IMR-90 (cell line): Measurements from ENCODE around the gene CLEC16A. TPM values are rescaled to one million over a fixed set of nuclear protein-coding genes. Genes with fewer than 3 reads are reported as not detected.

ENCODE experiments used
- ATAC-seq: fragments of 200-7000 bp; cut with Tn5 transposase; 2 replicates; pipeline ENCODE4 v1.9.1; 2020; ENCODE audit warnings: low read depth, mild to moderate bottlenecking, moderate library complexity
- BruUV-seq: library from RNA; stranded (reverse); fragments of 400-500 nt; replicated peaks from 2 replicates; lab custom pipeline; 2021; lab: Mats Ljungman, UMichigan
- CTCF ChIA-PET: fragments of 300-600 bp; formaldehyde crosslinking; extraction: SDS; loops from one replicate; lab custom pipeline; 2021; ENCODE audit warnings: antibody characterized with exemption; lab: Yijun Ruan, JAX
- POLR2A ChIA-PET: fragments of 300-600 bp; sonication (Branson Sonifier 250); formaldehyde crosslinking; loops from one replicate; lab custom pipeline; 2022; ENCODE audit warnings: antibody characterized with exemption; ENCODE audit not compliant: unreplicated experiment; lab: Charles Lee
- DNase-seq: peaks from one replicate; pipeline ENCODE4 v3.0.0; 2013
- H2AFZ ChIP-seq: replicated peaks from 2 replicates; pipeline ENCODE3; 2013; ENCODE audit warnings: low read length, mild to moderate bottlenecking; ENCODE audit not compliant: poor library complexity
- H2AK5ac ChIP-seq: 2 replicates; pipeline ENCODE4 v1.6.1; 2013; ENCODE audit warnings: low read depth, low read length, inconsistent platforms
- H2AK9ac ChIP-seq: replicated peaks from 2 replicates; pipeline ENCODE3; 2013; ENCODE audit warnings: mild to moderate bottlenecking, low read depth, low read length, moderate library complexity; ENCODE audit not compliant: poor library complexity
- H2BK120ac ChIP-seq: 2 replicates; pipeline ENCODE4 v1.6.1; 2013; ENCODE audit warnings: low read depth, low read length, inconsistent platforms
- H2BK15ac ChIP-seq: 3 replicates; pipeline ENCODE4 v1.6.1; 2013; ENCODE audit warnings: low read depth, low read length, inconsistent platforms
- H2BK20ac ChIP-seq: 2 replicates; pipeline ENCODE4 v1.6.1; 2013; ENCODE audit warnings: low read depth, mild to moderate bottlenecking, inconsistent platforms, low read length, moderate library complexity
- H2BK5ac ChIP-seq: 2 replicates; pipeline ENCODE4 v1.6.1; 2013; ENCODE audit warnings: mild to moderate bottlenecking, low read depth, low read length, inconsistent platforms; ENCODE audit not compliant: poor library complexity, severe bottlenecking
- H3K14ac ChIP-seq: replicated peaks from 2 replicates; pipeline ENCODE4 v1.6.1; 2013; ENCODE audit warnings: low read depth, low read length, inconsistent platforms
- H3K18ac ChIP-seq: 2 replicates; pipeline ENCODE4 v1.6.1; 2013; ENCODE audit warnings: low read depth, low read length, control low read depth
- H3K23ac ChIP-seq: 2 replicates; pipeline ENCODE4 v1.6.1; 2013; ENCODE audit warnings: low read depth, low read length, inconsistent platforms
- H3K27ac ChIP-seq: 2 replicates; pipeline ENCODE4 v1.5.1; 2013; ENCODE audit warnings: mild to moderate bottlenecking, control low read depth, low read length; ENCODE audit not compliant: insufficient read depth
- H3K27me3 ChIP-seq: 2 replicates; pipeline ENCODE4 v1.6.1; 2013; ENCODE audit warnings: low read length; ENCODE audit not compliant: control insufficient read depth, insufficient read depth
- H3K36me3 ChIP-seq: 2 replicates; pipeline ENCODE4 v1.6.1; 2013; ENCODE audit warnings: low read length, mixed read lengths; ENCODE audit not compliant: control insufficient read depth, insufficient read depth
- H3K4ac ChIP-seq: 2 replicates; pipeline ENCODE4 v1.6.1; 2013; ENCODE audit warnings: low read depth, low read length, inconsistent platforms
- H3K4me1 ChIP-seq: 2 replicates; pipeline ENCODE4 v1.6.1; 2013; ENCODE audit warnings: low read length, mixed read lengths; ENCODE audit not compliant: control insufficient read depth, insufficient read depth
- H3K4me2 ChIP-seq: 2 replicates; pipeline ENCODE4 v1.6.1; 2013; ENCODE audit warnings: low read depth, mild to moderate bottlenecking, control low read depth, low read length, moderate library complexity
- H3K4me3 ChIP-seq: 2 replicates; pipeline ENCODE4 v1.5.1; 2013; ENCODE audit warnings: low read depth, mild to moderate bottlenecking, control low read depth, low read length, moderate library complexity; ENCODE audit not compliant: insufficient read depth
- H3K56ac ChIP-seq: 2 replicates; pipeline ENCODE4 v1.6.1; 2013; ENCODE audit warnings: low read length, inconsistent platforms; ENCODE audit not compliant: insufficient read depth; ENCODE audit errors: extremely low read depth
- H3K79me1 ChIP-seq, 2 experiments: 2 replicates each; pipeline ENCODE4 v1.6.1; 2013; ENCODE audit warnings: low read length in 2 of 2, inconsistent platforms in 1 of 2, low read depth in 1 of 2
- H3K9ac ChIP-seq: 2 replicates; pipeline ENCODE4 v1.6.1; 2013; ENCODE audit warnings: low read depth, low read length, control low read depth
- H3K9me1 ChIP-seq: 2 replicates; pipeline ENCODE4 v1.6.1; 2013; ENCODE audit warnings: low read length, inconsistent platforms; ENCODE audit not compliant: insufficient read depth
- H3K9me3 ChIP-seq: 2 replicates; pipeline ENCODE4 v1.6.1; 2013; ENCODE audit warnings: low read length; ENCODE audit not compliant: control insufficient read depth, insufficient read depth
- H4K20me1 ChIP-seq: 2 replicates; pipeline ENCODE4 v1.6.1; 2013; ENCODE audit warnings: low read length, inconsistent platforms; ENCODE audit not compliant: insufficient read depth
- H4K5ac ChIP-seq: 2 replicates; pipeline ENCODE4 v1.6.1; 2013; ENCODE audit warnings: mild to moderate bottlenecking, low read depth, low read length, control low read depth
- H4K8ac ChIP-seq, 2 experiments: 2 replicates each; pipeline ENCODE4 v1.6.1; 2013; ENCODE audit warnings: low read depth in 2 of 2, low read length in 2 of 2, control low read depth in 1 of 2, inconsistent platforms in 1 of 2
- H4K91ac ChIP-seq: 2 replicates; pipeline ENCODE4 v1.6.1; 2013; ENCODE audit warnings: low read depth, low read length, inconsistent platforms; ENCODE audit not compliant: insufficient read depth
- BHLHE40 ChIP-seq: fragments of 150-350 bp; IDR thresholded peaks from 2 replicates; pipeline ENCODE4 v1.6.1; 2016; ENCODE audit warnings: mild to moderate bottlenecking, low read depth, low read length
- CEBPB ChIP-seq: IDR thresholded peaks from 2 replicates; pipeline ENCODE4 v1.6.1; 2012; ENCODE audit warnings: low read depth, low read length, improper control_type of control experiment
- CHD1 ChIP-seq: IDR thresholded peaks from 2 replicates; pipeline ENCODE4 v1.6.1; 2012; ENCODE audit warnings: low read depth, low read length, improper control_type of control experiment
- CTCF ChIP-seq: conservative IDR thresholded peaks from 2 replicates; pipeline ENCODE4 v1.5.1; 2012; ENCODE audit warnings: mild to moderate bottlenecking, low read depth, low read length, improper control_type of control experiment
- FOS ChIP-seq: fragments of 150-350 bp; IDR thresholded peaks from 2 replicates; pipeline ENCODE4 v1.6.1; 2016; ENCODE audit warnings: low read depth, low read length
- MAFK ChIP-seq: IDR thresholded peaks from 2 replicates; pipeline ENCODE4 v1.6.1; 2012; ENCODE audit warnings: low read depth, low read length, improper control_type of control experiment
- MAZ ChIP-seq: IDR thresholded peaks from 2 replicates; pipeline ENCODE4 v1.6.1; 2012; ENCODE audit warnings: low read depth, mild to moderate bottlenecking, low read length, improper control_type of control experiment, moderate library complexity, borderline replicate concordance
- MXI1 ChIP-seq: IDR thresholded peaks from 2 replicates; pipeline ENCODE4 v1.6.1; 2012; ENCODE audit warnings: low read depth, mild to moderate bottlenecking, low read length, moderate library complexity, borderline replicate concordance
- NFE2L2 ChIP-seq: fragments of 150-350 bp; IDR thresholded peaks from 2 replicates; pipeline ENCODE4 v1.6.1; 2016; ENCODE audit warnings: low read depth, mild to moderate bottlenecking, low read length
- POLR2A ChIP-seq: IDR thresholded peaks from 2 replicates; pipeline ENCODE4 v1.6.1; 2012; ENCODE audit warnings: mild to moderate bottlenecking, low read depth, low read length
- RAD21 ChIP-seq: IDR thresholded peaks from 2 replicates; pipeline ENCODE4 v1.6.1; 2012; ENCODE audit warnings: low read length, improper control_type of control experiment
- RCOR1 ChIP-seq: IDR thresholded peaks from 2 replicates; pipeline ENCODE4 v1.6.1; 2012; ENCODE audit warnings: mild to moderate bottlenecking, low read length, improper control_type of control experiment; ENCODE audit not compliant: insufficient replicate concordance
- RFX5 ChIP-seq: IDR thresholded peaks from 2 replicates; pipeline ENCODE4 v1.8.0; 2012; ENCODE audit warnings: low read depth, mild to moderate bottlenecking, low read length, moderate library complexity
- SMC3 ChIP-seq: fragments of 150-350 bp; IDR thresholded peaks from 2 replicates; pipeline ENCODE4 v1.6.1; 2016; ENCODE audit warnings: low read depth, mild to moderate bottlenecking, antibody characterized with exemption, low read length, moderate library complexity
- WGBS, 2 experiments: methylation state at CpG; one replicate each; pipeline versions ENCODE4 v1.1.5 to v1.1.7; 2013; ENCODE audit warnings: missing lambda C conversion rate in 2 of 2; ENCODE audit not compliant: insufficient read length in 1 of 2; ENCODE audit errors: extremely low coverage in 2 of 2; 5-methylcytosine and 5-hydroxymethylcytosine counted together
- dilution Hi-C: fragments of 300-500 bp; cut with HindIII; formaldehyde crosslinking; loops from one replicate; pipeline ENCODE4 v1.14.3; 2018; ENCODE audit warnings: low sequenced_read_pairs; ENCODE audit not compliant: unreplicated experiment
- in situ Hi-C: fragments of 300-500 bp; cut with MboI; formaldehyde crosslinking; loops from 3 replicates; pipeline ENCODE4 v1.14.3; 2019; ENCODE audit warnings: low sequenced_read_pairs, inconsistent platforms, mixed read lengths
- intact Hi-C: fragments of 100-400 bp; cut with micrococcal nuclease; formaldehyde crosslinking; loops from 2 replicates; pipeline ENCODE4 v1.10.0; 2022
- polyA plus RNA-seq, 3 experiments: library from polyadenylated mRNA; depleted of rRNA; stranded (reverse); fragments of >200 nt; gene quantifications; 2 replicates each; pipeline ENCODE4 v1.2.3, GENCODE V29; 2012; ENCODE audit warnings: low replicate concordance in 1 of 3
- total RNA-seq: library from RNA; depleted of rRNA; stranded (reverse); fragments of >200 nt; gene quantifications from 2 replicates; pipeline ENCODE4 v1.2.3, GENCODE V29; 2012
- TF ChIP-seq, protein P1 (sequence below): fragments of 150-350 bp; IDR thresholded peaks from 2 replicates; pipeline ENCODE4 v1.6.1; 2016; ENCODE audit warnings: low read depth, mild to moderate bottlenecking, low read length, moderate library complexity, borderline replicate concordance
- TF ChIP-seq, protein P2 (sequence below): fragments of 150-350 bp; IDR thresholded peaks from 2 replicates; pipeline ENCODE4 v1.6.1; 2017; ENCODE audit warnings: mild to moderate bottlenecking, antibody characterized with exemption, low read length, low read depth

Gene CLEC16A
- total and polyA plus RNA-seq, 2 of the 4 experiments (the other 2 are of a cell fraction) = 15.9 to 16.5 TPM

- CTCF ChIA-PET = interaction anchor here (0.5 to 1.4 kb wide), 3 partner anchors 13 to 387 kb away, joined by 3 to 4 read pairs (median 3); no protein-coding TSS in a partner anchor
Measured at GRCh38 chr16:10951026-10951425, 6.7 kb downstream of the CLEC16A start.

More at GRCh38 chr16:10951026-10951425, 6.7 kb downstream of the CLEC16A start:
- H3K9me3 ChIP-seq = no peaks in the 10 kb centered on the region
- H4K91ac ChIP-seq = no peak overlapping the region
- intact Hi-C loops = no loop called here
- no TSS peak for BruUV-seq
- H2BK15ac ChIP-seq = no peak overlapping the region
- DNase-seq (peak; percentile 59), ATAC-seq (peak; percentile 10; the same call in 1 of the 2 replicates)
- no peak overlapping the region for H2AK5ac ChIP-seq
- 33% methylated on average over 3 of the region's 4 CpGs; no CpG with 5 or more reads in 1 of the 2 experiments for WGBS, 2 experiments
- no peak overlapping the region for H4K8ac ChIP-seq
- H3K4me3 ChIP-seq = no peak overlapping the region
- peaks cover 60% of the 10 kb centered on the region for H4K20me1 ChIP-seq
- H2BK120ac ChIP-seq = no peak overlapping the region
- no peaks in the 10 kb centered on the region for H3K36me3 ChIP-seq
- no peak overlapping the region for H3K56ac ChIP-seq
- peaks cover 32% of the 10 kb centered on the region for H3K9me1 ChIP-seq
- dilution Hi-C loops = no loop called here
- no peak overlapping the region for H3K23ac ChIP-seq
- H2AFZ ChIP-seq = no peak overlapping the region
- peak overlapping the region; percentile 49; the same call in 1 of the 2 replicates for H3K14ac ChIP-seq
- H3K27me3 ChIP-seq = no peaks in the 10 kb centered on the region
- H3K9ac ChIP-seq = no peak overlapping the region
- no peak overlapping the region for H2BK20ac ChIP-seq
- H2BK5ac ChIP-seq = no peak overlapping the region
- POLR2A ChIA-PET = interaction anchor here (0.6 kb wide), 1 partner anchor 17 kb away, joined by 4 read pairs; no protein-coding TSS in a partner anchor
- no peak overlapping the region for H4K5ac ChIP-seq
- TF ChIP-seq RFX5 = no peak
- TF ChIP-seq, protein P1, sequence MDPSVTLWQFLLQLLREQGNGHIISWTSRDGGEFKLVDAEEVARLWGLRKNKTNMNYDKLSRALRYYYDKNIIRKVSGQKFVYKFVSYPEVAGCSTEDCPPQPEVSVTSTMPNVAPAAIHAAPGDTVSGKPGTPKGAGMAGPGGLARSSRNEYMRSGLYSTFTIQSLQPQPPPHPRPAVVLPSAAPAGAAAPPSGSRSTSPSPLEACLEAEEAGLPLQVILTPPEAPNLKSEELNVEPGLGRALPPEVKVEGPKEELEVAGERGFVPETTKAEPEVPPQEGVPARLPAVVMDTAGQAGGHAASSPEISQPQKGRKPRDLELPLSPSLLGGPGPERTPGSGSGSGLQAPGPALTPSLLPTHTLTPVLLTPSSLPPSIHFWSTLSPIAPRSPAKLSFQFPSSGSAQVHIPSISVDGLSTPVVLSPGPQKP = no peak
- TF ChIP-seq, protein P2, sequence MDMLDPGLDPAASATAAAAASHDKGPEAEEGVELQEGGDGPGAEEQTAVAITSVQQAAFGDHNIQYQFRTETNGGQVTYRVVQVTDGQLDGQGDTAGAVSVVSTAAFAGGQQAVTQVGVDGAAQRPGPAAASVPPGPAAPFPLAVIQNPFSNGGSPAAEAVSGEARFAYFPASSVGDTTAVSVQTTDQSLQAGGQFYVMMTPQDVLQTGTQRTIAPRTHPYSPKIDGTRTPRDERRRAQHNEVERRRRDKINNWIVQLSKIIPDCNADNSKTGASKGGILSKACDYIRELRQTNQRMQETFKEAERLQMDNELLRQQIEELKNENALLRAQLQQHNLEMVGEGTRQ = no peak
- TF ChIP-seq MAZ = no peak
- no peak for TF ChIP-seq MAFK
- TF ChIP-seq FOS = no peak
- TF ChIP-seq MXI1 = no peak
- no peak for TF ChIP-seq CTCF
- TF ChIP-seq CHD1 = no peak
- no peak for TF ChIP-seq BHLHE40
- TF ChIP-seq RCOR1 = no peak
- no peak for TF ChIP-seq SMC3
- TF ChIP-seq NFE2L2 = no peak
- no peak for TF ChIP-seq RAD21
- no peak for TF ChIP-seq CEBPB
- TF ChIP-seq POLR2A = no peak
- peaks cover 45 to 85% of the 10 kb centered on the region in 2 experiments for H3K79me1 ChIP-seq
- no peak overlapping the region for H2AK9ac ChIP-seq
- in situ Hi-C loops = loop anchor here (25.0 kb wide), 2 partner anchors 586 to 861 kb away; a partner anchor contains a TSS
- H3K4ac ChIP-seq = no peak overlapping the region
- H3K4me2 ChIP-seq = peak overlapping the region; percentile 28; the same call in 1 of the 2 replicates
- H3K4me1 ChIP-seq = peaks cover 20% of the 10 kb centered on the region
- H3K18ac ChIP-seq = no peak overlapping the region
- H3K27ac ChIP-seq = no peak overlapping the region
